Measurements from ENCODE around the gene DISP2.
A peak's percentile ranks its signal among the peaks of the same experiment; 100 is the strongest.

The DISP2 gene

DNA sequence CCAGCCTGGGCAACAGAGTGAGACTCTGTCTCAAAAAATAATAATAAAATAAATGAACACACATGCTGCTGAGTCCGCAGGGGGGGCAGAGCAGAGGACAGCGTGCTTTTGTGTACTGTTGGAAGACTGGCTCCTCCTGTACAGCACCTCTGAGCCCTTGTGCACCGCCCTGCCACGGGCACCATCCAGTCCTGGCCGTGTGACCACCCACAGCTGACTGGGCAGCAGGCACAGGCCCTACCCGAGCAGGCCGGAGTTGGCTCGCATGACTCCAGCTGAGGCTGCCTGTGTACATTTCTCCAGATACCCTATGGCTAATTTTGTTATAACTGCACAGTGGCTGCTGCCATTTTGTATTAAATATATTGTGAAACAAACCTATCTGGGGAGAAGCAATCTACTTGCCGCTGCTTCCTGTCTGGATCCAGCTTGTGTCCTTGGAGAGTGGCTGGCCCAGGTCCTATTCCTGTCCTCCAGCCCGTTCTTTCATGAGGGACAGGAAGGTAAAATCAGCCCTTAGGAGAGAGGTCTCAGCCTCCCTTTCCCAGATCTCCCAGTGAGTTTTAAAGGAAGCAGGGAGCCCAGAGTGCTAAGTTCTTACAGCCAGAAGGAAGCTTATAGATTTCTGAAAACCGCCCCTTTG lies 62.2 kb downstream of the DISP2 start:
- TF ChIP-seq SALL2 (tag by site-specific recombination; IDR thresholded peaks at IDR 0.05; ENCODE audit: borderline replicate concordance), result no peak
- TF ChIP-seq ZNF433 (tag by site-specific recombination; IDR thresholded peaks at IDR 0.05; ENCODE audit: low read depth), result no peak
- 0 out of 2 replicates have a peak, but pooled peaks have one; percentile 55 for TF ChIP-seq ZNF121 (tag by site-specific recombination; IDR thresholded peaks at IDR 0.05)
- TF ChIP-seq ZNF394 (tag by site-specific recombination; IDR thresholded peaks at IDR 0.05; ENCODE audit: borderline replicate concordance), result no peak
- TF ChIP-seq OSR2 (tag by site-specific recombination; IDR thresholded peaks at IDR 0.05), result no peak
- 0 out of 2 replicates have a peak, but pooled peaks have one; percentile 16 for TF ChIP-seq GLIS1 (tag by site-specific recombination; IDR thresholded peaks at IDR 0.05)
- no peaks in the 10 kb centered on the region for H3K9me3 ChIP-seq (ENCODE audit: control insufficient read depth, insufficient read depth, low read depth, low read length)
- H3K4me1 ChIP-seq (ENCODE audit: control insufficient read depth, insufficient read depth, low read length), result no peaks in the 10 kb centered on the region; the same call in 1 of the 2 replicates
- ChIA-PET POLR2A (interaction anchor here (1.0 to 1.3 kb wide), 2 partner anchors 15 to 31 kb away, joined by 3 to 4 read pairs; partner anchors contain the start of gene IVD), CTCF (interaction anchor here (0.6 to 1.1 kb wide), 3 partner anchors 81 to 89 kb away, joined by 3 read pairs; no protein-coding TSS in a partner anchor)
- H3K4me3 ChIP-seq (ENCODE audit: low read depth, low read length), result no peak overlapping the region
- H3K27ac ChIP-seq (ENCODE audit: extremely low read depth, low read depth, low read length), result no peak overlapping the region
- peaks cover 0 to 28% of the 10 kb centered on the region in 2 experiments; a peak in 2 of 3 replicates for H3K36me3 ChIP-seq (ENCODE audit: control insufficient read depth in 2 of 2, insufficient read depth in 1 of 2, low read length in 2 of 2)

DNA sequence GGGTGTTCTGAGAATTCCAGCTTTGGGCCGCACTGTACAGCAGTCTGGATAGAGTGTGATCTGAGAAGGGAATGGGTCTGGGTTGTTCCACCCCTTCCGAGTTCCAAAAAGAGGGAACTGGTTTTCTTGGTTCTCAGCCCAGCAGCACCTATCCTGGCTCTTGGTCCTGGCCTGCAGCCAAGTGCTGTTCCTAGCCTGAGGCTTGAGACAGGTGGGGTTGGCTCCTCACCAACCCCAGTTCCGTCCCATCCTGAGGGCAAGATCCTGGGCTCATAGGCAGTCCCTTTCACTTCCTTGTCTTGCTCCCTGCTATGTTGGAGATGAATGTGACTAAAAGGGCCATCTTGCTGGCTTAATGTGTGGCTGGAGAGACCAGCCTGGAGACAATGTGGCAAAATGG lies 62.8 kb downstream of the DISP2 start:
- no peak for TF ChIP-seq ZNF221 (tag by site-specific recombination; IDR thresholded peaks at IDR 0.05; ENCODE audit: borderline replicate concordance)
- no peak for TF ChIP-seq IKZF3 (tag by site-specific recombination; IDR thresholded peaks at IDR 0.05)
- TF ChIP-seq, protein P1, sequence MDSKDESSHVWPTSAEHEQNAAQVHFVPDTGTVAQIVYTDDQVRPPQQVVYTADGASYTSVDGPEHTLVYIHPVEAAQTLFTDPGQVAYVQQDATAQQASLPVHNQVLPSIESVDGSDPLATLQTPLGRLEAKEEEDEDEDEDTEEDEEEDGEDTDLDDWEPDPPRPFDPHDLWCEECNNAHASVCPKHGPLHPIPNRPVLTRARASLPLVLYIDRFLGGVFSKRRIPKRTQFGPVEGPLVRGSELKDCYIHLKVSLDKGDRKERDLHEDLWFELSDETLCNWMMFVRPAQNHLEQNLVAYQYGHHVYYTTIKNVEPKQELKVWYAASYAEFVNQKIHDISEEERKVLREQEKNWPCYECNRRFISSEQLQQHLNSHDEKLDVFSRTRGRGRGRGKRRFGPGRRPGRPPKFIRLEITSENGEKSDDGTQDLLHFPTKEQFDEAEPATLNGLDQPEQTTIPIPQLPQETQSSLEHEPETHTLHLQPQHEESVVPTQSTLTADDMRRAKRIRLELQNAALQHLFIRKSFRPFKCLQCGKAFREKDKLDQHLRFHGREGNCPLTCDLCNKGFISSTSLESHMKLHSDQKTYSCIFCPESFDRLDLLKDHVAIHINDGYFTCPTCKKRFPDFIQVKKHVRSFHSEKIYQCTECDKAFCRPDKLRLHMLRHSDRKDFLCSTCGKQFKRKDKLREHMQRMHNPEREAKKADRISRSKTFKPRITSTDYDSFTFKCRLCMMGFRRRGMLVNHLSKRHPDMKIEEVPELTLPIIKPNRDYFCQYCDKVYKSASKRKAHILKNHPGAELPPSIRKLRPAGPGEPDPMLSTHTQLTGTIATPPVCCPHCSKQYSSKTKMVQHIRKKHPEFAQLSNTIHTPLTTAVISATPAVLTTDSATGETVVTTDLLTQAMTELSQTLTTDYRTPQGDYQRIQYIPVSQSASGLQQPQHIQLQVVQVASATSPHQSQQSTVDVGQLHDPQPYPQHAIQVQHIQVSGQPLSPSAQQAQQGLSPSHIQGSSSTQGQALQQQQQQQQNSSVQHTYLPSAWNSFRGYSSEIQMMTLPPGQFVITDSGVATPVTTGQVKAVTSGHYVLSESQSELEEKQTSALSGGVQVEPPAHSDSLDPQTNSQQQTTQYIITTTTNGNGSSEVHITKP (tag by site-specific recombination; IDR thresholded peaks at IDR 0.05), result peak; percentile 71
- POLR2A ChIA-PET, result interaction anchor here (1.0 to 1.3 kb wide), 2 partner anchors 16 to 31 kb away, joined by 3 to 4 read pairs; partner anchors contain the start of gene IVD
- CTCF ChIA-PET, result interaction anchor here (0.5 to 2.8 kb wide), 7 partner anchors 10 to 146 kb away, joined by 3 to 11 read pairs (median 3); no protein-coding TSS in a partner anchor
- Histone ChIP-seq H3K4me1 (ENCODE audit: control insufficient read depth, insufficient read depth, low read length) (no peaks in the 10 kb centered on the region; the same call in 1 of the 2 replicates), H3K4me3 (ENCODE audit: low read depth, low read length) (no peak overlapping the region), H3K27ac (ENCODE audit: extremely low read depth, low read depth, low read length) (no peak overlapping the region), H3K36me3 (ENCODE audit: control insufficient read depth in 2 of 2, insufficient read depth in 1 of 2, low read length in 2 of 2) (peaks cover 0 to 22% of the 10 kb centered on the region in 2 experiments; a peak in 2 of 3 replicates), H3K9me3 (ENCODE audit: control insufficient read depth, insufficient read depth, low read depth, low read length) (no peaks in the 10 kb centered on the region)

DNA sequence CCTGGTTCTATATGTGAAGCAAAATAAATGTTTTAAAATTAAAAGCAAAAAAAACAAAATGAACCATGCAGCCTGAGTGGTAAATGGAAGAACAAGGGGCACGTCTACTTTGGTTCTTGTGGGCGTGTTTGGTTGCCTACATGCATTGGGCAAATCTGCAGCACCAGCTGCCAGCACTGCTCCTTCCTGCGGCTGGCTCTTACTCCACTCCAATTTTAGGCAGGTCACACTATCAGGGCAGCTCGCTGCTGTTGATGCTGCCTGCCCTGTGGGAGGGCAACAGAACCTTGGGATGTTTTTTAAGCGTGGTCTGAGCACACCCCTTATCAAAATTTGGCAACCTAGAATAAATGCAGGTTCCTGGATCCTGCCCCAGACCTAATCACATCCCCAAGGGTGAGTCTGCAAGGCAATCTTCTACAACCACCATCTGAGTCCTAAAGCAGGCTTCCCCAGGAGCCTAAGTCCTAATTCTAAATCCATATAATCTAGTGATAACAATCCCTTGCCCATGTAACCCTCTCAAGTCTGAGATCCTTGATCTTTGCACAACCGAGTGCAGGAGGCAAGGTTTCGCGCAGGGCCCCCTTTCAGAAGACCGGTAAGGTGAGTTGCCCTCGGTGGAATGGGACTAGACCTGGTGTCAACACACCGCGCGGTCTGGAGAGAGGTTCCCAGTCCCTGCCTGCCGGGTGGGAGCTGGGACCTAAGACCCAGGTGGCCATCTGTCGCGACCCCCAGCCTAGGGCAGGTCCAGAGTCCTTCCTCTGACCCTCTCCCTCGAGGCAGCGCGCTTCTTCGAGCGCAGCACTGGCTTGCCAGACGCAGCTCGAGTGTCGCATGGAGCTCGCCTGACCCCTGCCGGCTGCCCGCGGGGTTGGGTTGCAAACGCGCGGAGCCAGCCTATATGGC lies 63.5 kb downstream of the DISP2 start:
- H3K4me3 ChIP-seq (ENCODE audit: low read depth, low read length), result no peak overlapping the region
- H3K4me1 ChIP-seq (ENCODE audit: control insufficient read depth, insufficient read depth, low read length), result no peaks in the 10 kb centered on the region; the same call in 1 of the 2 replicates
- H3K9me3 ChIP-seq (ENCODE audit: control insufficient read depth, insufficient read depth, low read depth, low read length), result no peaks in the 10 kb centered on the region
- no peak overlapping the region for H3K27ac ChIP-seq (ENCODE audit: extremely low read depth, low read depth, low read length)
- peaks cover 0 to 14% of the 10 kb centered on the region in 2 experiments; a peak in 2 of 3 replicates for H3K36me3 ChIP-seq (ENCODE audit: control insufficient read depth in 2 of 2, insufficient read depth in 1 of 2, low read length in 2 of 2)
- CTCF ChIA-PET, result interaction anchor here (0.5 to 2.8 kb wide), 18 partner anchors 9 to 200 kb away, joined by 3 to 11 read pairs (median 3); no protein-coding TSS in a partner anchor
- POLR2A ChIA-PET, result interaction anchor here (0.7 to 1.7 kb wide), 5 partner anchors 9 to 98 kb away, joined by 3 to 9 read pairs (median 6); partner anchors contain the start of genes INAFM2 and IVD
- TF ChIP-seq ZBTB20 (tag by site-specific recombination; IDR thresholded peaks at IDR 0.05) (peak; percentile 74), ZBTB17 (tag by site-specific recombination; IDR thresholded peaks at IDR 0.05) (peak; percentile 89), ZNF600 (tag by site-specific recombination; IDR thresholded peaks at IDR 0.05) (peak; percentile 30; the same call in 1 of the 2 replicates), TRIM28 (IDR thresholded peaks at IDR 0.05; ENCODE audit: borderline replicate concordance, low read length) (no peak), HOXD13 (CRISPR knock-in tag; IDR thresholded peaks at IDR 0.05; ENCODE audit: borderline replicate concordance) (no peak), ZNF624 (tag by site-specific recombination; IDR thresholded peaks at IDR 0.05) (no peak), ZNF654 (tag by site-specific recombination; IDR thresholded peaks at IDR 0.05; ENCODE audit: low read depth) (peak; percentile 69), SP7 (tag by site-specific recombination; IDR thresholded peaks at IDR 0.05) (0 out of 2 replicates have a peak, but pooled peaks have one; percentile 15), ZNF561 (tag by site-specific recombination; IDR thresholded peaks at IDR 0.05; ENCODE audit: borderline replicate concordance) (0 out of 2 replicates have a peak, but pooled peaks have one; percentile 54), ZNF629 (tag by site-specific recombination; IDR thresholded peaks at IDR 0.05) (peak; percentile 20; the same call in 1 of the 2 replicates), ZNF335 (tag by site-specific recombination; conservative IDR thresholded peaks at IDR 0.05) (peak; percentile 57)
- TF ChIP-seq, protein P2, sequence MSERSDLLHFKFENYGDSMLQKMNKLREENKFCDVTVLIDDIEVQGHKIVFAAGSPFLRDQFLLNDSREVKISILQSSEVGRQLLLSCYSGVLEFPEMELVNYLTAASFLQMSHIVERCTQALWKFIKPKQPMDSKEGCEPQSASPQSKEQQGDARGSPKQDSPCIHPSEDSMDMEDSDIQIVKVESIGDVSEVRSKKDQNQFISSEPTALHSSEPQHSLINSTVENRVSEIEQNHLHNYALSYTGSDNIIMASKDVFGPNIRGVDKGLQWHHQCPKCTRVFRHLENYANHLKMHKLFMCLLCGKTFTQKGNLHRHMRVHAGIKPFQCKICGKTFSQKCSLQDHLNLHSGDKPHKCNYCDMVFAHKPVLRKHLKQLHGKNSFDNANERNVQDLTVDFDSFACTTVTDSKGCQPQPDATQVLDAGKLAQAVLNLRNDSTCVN (tag by site-specific recombination; optimal IDR thresholded peaks at IDR 0.05), result peak; percentile 36
- TF ChIP-seq, protein P3, sequence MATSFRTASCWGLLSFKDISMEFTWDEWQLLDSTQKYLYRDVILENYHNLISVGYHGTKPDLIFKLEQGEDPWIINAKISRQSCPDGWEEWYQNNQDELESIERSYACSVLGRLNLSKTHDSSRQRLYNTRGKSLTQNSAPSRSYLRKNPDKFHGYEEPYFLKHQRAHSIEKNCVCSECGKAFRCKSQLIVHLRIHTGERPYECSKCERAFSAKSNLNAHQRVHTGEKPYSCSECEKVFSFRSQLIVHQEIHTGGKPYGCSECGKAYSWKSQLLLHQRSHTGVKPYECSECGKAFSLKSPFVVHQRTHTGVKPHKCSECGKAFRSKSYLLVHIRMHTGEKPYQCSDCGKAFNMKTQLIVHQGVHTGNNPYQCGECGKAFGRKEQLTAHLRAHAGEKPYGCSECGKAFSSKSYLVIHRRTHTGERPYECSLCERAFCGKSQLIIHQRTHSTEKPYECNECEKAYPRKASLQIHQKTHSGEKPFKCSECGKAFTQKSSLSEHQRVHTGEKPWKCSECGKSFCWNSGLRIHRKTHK (tag by site-specific recombination; IDR thresholded peaks at IDR 0.05), result no peak

Measured in HEK293 (cell line).